A549 (cell line): ENCODE measurements around the gene CKAP2L. TPM values are rescaled to one million over a fixed set of nuclear protein-coding genes. Genes with fewer than 3 reads are reported as not detected.
A peak's percentile ranks its signal among the peaks of the same experiment; 100 is the strongest.

Experiments used
- ATAC-seq, 2 experiments: fragments of 200-7000 bp in 1 of 2; fragments of >200 bp in 1 of 2; cut with Nextera tagmentation in 1 of 2; cut with Tn5 transposase in 1 of 2; 3 replicates each; pipeline versions ENCODE4 v1.8.0 to v1.9.1; 2018 to 2020; ENCODE audit warnings: mild to moderate bottlenecking in 1 of 2, moderate library complexity in 1 of 2
- CTCF ChIA-PET: fragments of 300-600 bp; sonication (Branson Sonifier 250); formaldehyde crosslinking; extraction: SDS; loops from one replicate; lab custom pipeline; 2021; ENCODE audit warnings: antibody characterized with exemption, inconsistent platforms; lab: Yijun Ruan, JAX
- POLR2A ChIA-PET: fragments of 350-600 bp; formaldehyde crosslinking; extraction: SDS; loops from one replicate; lab custom pipeline; 2021; ENCODE audit warnings: antibody characterized with exemption, inconsistent platforms; lab: Yijun Ruan, JAX
- DNase-seq, 2 experiments: peaks; one replicate each; pipeline versions ENCODE4 v3.0.0 to v3.0.0-alpha.2; 2011 to 2016; ENCODE audit warnings: low read depth in 1 of 2, low spot score in 1 of 2
- FAIRE-seq: peaks from 2 replicates; lab custom pipeline; 2011; peaks lifted over from hg19 to GRCh38; lab: Jason Lieb, UNC
- H3K27ac ChIP-seq, 2 experiments: fragments of >200 bp; sonication (Bioruptor Twin); formaldehyde crosslinking; 3 replicates each; pipeline ENCODE4 v1.5.1; 2016 to 2017
- H3K4me1 ChIP-seq: fragments of >200 bp; sonication (Bioruptor Twin); formaldehyde crosslinking; 3 replicates; pipeline ENCODE4 v1.6.1; 2016
- H3K4me2 ChIP-seq: fragments of >200 bp; sonication (Bioruptor Twin); formaldehyde crosslinking; 3 replicates; pipeline ENCODE4 v1.6.1; 2016
- H3K4me3 ChIP-seq: fragments of >200 bp; sonication (Bioruptor Twin); formaldehyde crosslinking; 3 replicates; pipeline ENCODE4 v1.5.1; 2016
- H3K9me3 ChIP-seq: fragments of >200 bp; sonication (Bioruptor Twin); formaldehyde crosslinking; 3 replicates; pipeline ENCODE4 v1.6.1; 2016
- CBX8 ChIP-seq: fragments of 200-600 bp; sonication (generic); IDR thresholded peaks from 2 replicates; pipeline ENCODE4 v1.6.1; 2016
- CEBPB ChIP-seq, 2 experiments: fragments of >200 bp in 1 of 2; sonication (Bioruptor Twin) in 1 of 2; formaldehyde crosslinking in 1 of 2; IDR thresholded peaks; 2 replicates each; pipeline ENCODE4 v1.6.1; 2012 to 2016
- CHD2 ChIP-seq: fragments of 150-350 bp; IDR thresholded peaks from 2 replicates; pipeline ENCODE4 v1.6.1; 2014; ENCODE audit warnings: low read length; ENCODE audit not compliant: partially characterized antibody
- CHD4 ChIP-seq: fragments of 200-600 bp; sonication (generic); IDR thresholded peaks from 2 replicates; pipeline ENCODE4 v1.6.1; 2016; ENCODE audit warnings: antibody characterized with exemption, mild to moderate bottlenecking, borderline replicate concordance
- CTCF ChIP-seq: fragments of >200 bp; sonication (Bioruptor Twin); formaldehyde crosslinking; IDR thresholded peaks from 3 replicates; pipeline ENCODE4 v1.5.1; 2016
- E2F6 ChIP-seq: IDR thresholded peaks from 2 replicates; pipeline ENCODE4 v1.6.1; 2012; ENCODE audit warnings: low read depth, borderline replicate concordance
- EP300 ChIP-seq, 2 experiments: fragments of >200 bp; sonication (Bioruptor Twin); formaldehyde crosslinking; IDR thresholded peaks; 2 replicates in 1 of 2; 3 replicates in 1 of 2; pipeline ENCODE4 v1.6.1; 2016 to 2017
- ESRRA ChIP-seq: fragments of 150-350 bp; IDR thresholded peaks from 2 replicates; pipeline ENCODE4 v1.6.1; 2014; ENCODE audit warnings: mild to moderate bottlenecking, low read length, borderline replicate concordance
- HEYL ChIP-seq: fragments of 250-450 bp; sonication (Bioruptor Pico); IDR thresholded peaks from 2 replicates; pipeline ENCODE4 v1.8.0; 2021; ENCODE audit warnings: mild to moderate bottlenecking, moderate library complexity
- JUN ChIP-seq, 2 experiments: fragments of >200 bp; sonication (Bioruptor Twin); formaldehyde crosslinking; IDR thresholded peaks; 2 replicates in 1 of 2; 3 replicates in 1 of 2; pipeline ENCODE4 v1.6.1; 2016 to 2017
- KDM5A ChIP-seq: fragments of 200-600 bp; sonication (generic); IDR thresholded peaks from 2 replicates; pipeline ENCODE4 v1.6.1; 2016; ENCODE audit warnings: antibody characterized with exemption, mild to moderate bottlenecking
- MAZ ChIP-seq: fragments of 150-350 bp; IDR thresholded peaks from 2 replicates; pipeline ENCODE4 v1.6.1; 2014; ENCODE audit warnings: antibody characterized with exemption, low read depth, low read length, borderline replicate concordance
- NFE2L2 ChIP-seq: fragments of 150-350 bp; conservative IDR thresholded peaks from 2 replicates; pipeline ENCODE4 v1.6.1; 2014; ENCODE audit warnings: low read length
- NR3C1 ChIP-seq: fragments of >200 bp; sonication (Bioruptor Twin); formaldehyde crosslinking; IDR thresholded peaks from 3 replicates; pipeline ENCODE4 v1.6.1; 2017
- PHF8 ChIP-seq: fragments of 200-600 bp; sonication (generic); IDR thresholded peaks from 2 replicates; pipeline ENCODE4 v1.6.1; 2016; ENCODE audit warnings: low read depth, mild to moderate bottlenecking, antibody characterized with exemption, moderate library complexity, borderline replicate concordance
- RARB ChIP-seq: fragments of 250-450 bp; sonication (Bioruptor Pico); IDR thresholded peaks from 2 replicates; pipeline ENCODE4 v1.8.0; 2021; ENCODE audit warnings: mild to moderate bottlenecking, moderate library complexity
- RCOR1 ChIP-seq: fragments of 150-350 bp; IDR thresholded peaks from 2 replicates; pipeline ENCODE4 v1.6.1; 2014; ENCODE audit warnings: antibody characterized with exemption, low read length, low read depth
- RFX5 ChIP-seq: fragments of 450-650 bp; IDR thresholded peaks from 2 replicates; pipeline ENCODE4 v1.7.1; 2014; ENCODE audit warnings: antibody characterized with exemption, mild to moderate bottlenecking, moderate library complexity
- SMC3 ChIP-seq: fragments of >200 bp; sonication (Bioruptor Twin); formaldehyde crosslinking; IDR thresholded peaks from 3 replicates; pipeline ENCODE4 v1.6.1; 2018; ENCODE audit warnings: inconsistent platforms
- TFCP2L1 ChIP-seq: fragments of 250-450 bp; sonication (Bioruptor Pico); IDR thresholded peaks from 2 replicates; pipeline ENCODE4 v1.5.0; 2021; ENCODE audit warnings: mild to moderate bottlenecking
- USF2 ChIP-seq: fragments of 450-650 bp; IDR thresholded peaks from 2 replicates; pipeline ENCODE4 v1.6.1; 2014; ENCODE audit warnings: antibody characterized with exemption
- ZC3H11A ChIP-seq: fragments of 450-650 bp; IDR thresholded peaks from 2 replicates; pipeline ENCODE4 v1.6.1; 2014; ENCODE audit warnings: antibody characterized with exemption, mild to moderate bottlenecking
- ZFP36 ChIP-seq: fragments of 450-650 bp; IDR thresholded peaks from 2 replicates; pipeline ENCODE4 v1.6.1; 2014; ENCODE audit warnings: borderline replicate concordance; ENCODE audit not compliant: partially characterized antibody
- ZNF302 ChIP-seq: fragments of 250-450 bp; sonication (Bioruptor Pico); IDR thresholded peaks from 2 replicates; pipeline ENCODE4 v1.9.0; 2021; ENCODE audit warnings: inconsistent platforms, mild to moderate bottlenecking, moderate library complexity
- WGBS: methylation state at CpG from one replicate; pipeline ENCODE4 v1.1.6; 2017; ENCODE audit errors: missing lambda C conversion rate; 5-methylcytosine and 5-hydroxymethylcytosine counted together
- polyA minus RNA-seq: library from RNA; depleted of rRNA, polyadenylated mRNA; stranded (reverse); fragments of >200 nt; gene quantifications from 2 replicates; pipeline ENCODE4 v1.2.3, GENCODE V29; 2011; rRNA and poly(A)+ RNA removed
- polyA plus RNA-seq, 4 experiments: library from polyadenylated mRNA; depleted of rRNA in 3 of 4; stranded (reverse); fragments of >200 nt; fragmentation: RNase III in 1 of 4; extraction: RNeasy Plus Mini Kit Qiagen cat#74134 plus additional on column Dnase treatment in 1 of 4; gene quantifications; 2 replicates in 3 of 4; 3 replicates in 1 of 4; pipeline ENCODE4 v1.2.3, GENCODE V29; 2011 to 2017
- TF ChIP-seq, protein P1 (sequence below): fragments of 250-450 bp; sonication (Bioruptor Pico); IDR thresholded peaks from 2 replicates; pipeline ENCODE4 v1.5.0; 2021; ENCODE audit warnings: mild to moderate bottlenecking, moderate library complexity, borderline replicate concordance
- TF ChIP-seq, protein P2 (sequence below): fragments of 200-600 bp; sonication (generic); IDR thresholded peaks from 2 replicates; pipeline ENCODE4 v1.6.1; 2016; ENCODE audit warnings: antibody characterized with exemption, mild to moderate bottlenecking, moderate library complexity
- TF ChIP-seq, protein P3 (sequence below): fragments of >200 bp; sonication (Bioruptor Twin); formaldehyde crosslinking; IDR thresholded peaks from 2 replicates; pipeline ENCODE4 v1.6.1; 2016

Gene CKAP2L
- polyA plus RNA-seq (2011; rRNA removed) (11.3 and 14.0 TPM in 2 replicates), polyA plus RNA-seq (2017; fragmentation: RNase III; extraction: RNeasy Plus Mini Kit Qiagen cat#74134 plus additional on column Dnase treatment) (14.0 to 17.1 TPM (median 15.9 TPM) in 3 replicates), polyA minus RNA-seq (3.9 and 7.9 TPM in 2 replicates)
- polyA plus RNA-seq (2012; cell fraction: cytosol; rRNA removed): 4.3 and 4.4 TPM in 2 replicates
- polyA plus RNA-seq (2012; cell fraction: nucleus; rRNA removed): 1.8 and 2.1 TPM in 2 replicates

- CTCF ChIA-PET: interaction anchor here (0.8 to 1.9 kb wide), 3 partner anchors 14 to 177 kb away, joined by 3 to 10 read pairs (median 4); no protein-coding TSS in a partner anchor
- Histone ChIP-seq H3K27ac (peak within 1 kb of the TSS; percentile 75 to 86), H3K4me3 (peak within 1 kb of the TSS; percentile 75), H3K4me2 (peak within 1 kb of the TSS; percentile 77), H3K4me1 (peaks cover 29% of the 10 kb centered on the region; the same call in 2 of the 3 replicates), H3K9me3 (no peaks in the 10 kb centered on the region)
- 2% methylated on average over 50 of the region's 79 CpGs for WGBS
- peak; percentile 96 to 98 for DNase-seq
- peak; percentile 99 for ATAC-seq
- POLR2A ChIA-PET: no interaction called here
- peak; percentile 59 for FAIRE-seq
- TF ChIP-seq HEYL (no peak), USF2 (peak; percentile 13; the same call in 1 of the 2 replicates), PHF8 (0 out of 2 replicates have a peak, but pooled peaks have one; percentile 41), EP300 (IDR thresholded peaks at IDR 0.05) (no peak), CHD4 (no peak), TFCP2L1 (CRISPR knock-in tag) (no peak), RCOR1 (no peak), ZNF302 (CRISPR knock-in tag) (no peak), ESRRA (no peak), ZFP36 (no peak), CEBPB (IDR thresholded peaks at IDR 0.05) (no peak), CBX8 (no peak), ZC3H11A (no peak), CHD2 (no peak), JUN (IDR thresholded peaks at IDR 0.05) (peak in 1 of 2 experiments; percentile 68; a peak in 2 of 5 replicates), KDM5A (0 out of 2 replicates have a peak, but pooled peaks have one; percentile 35), CTCF (no peak), MAZ (no peak), SMC3 (no peak), RFX5 (peak; percentile 36; the same call in 1 of the 2 replicates), NR3C1 (no peak), NFE2L2 (no peak), E2F6 (peak; percentile 45; the same call in 1 of the 2 replicates), RARB (no peak)
- TF ChIP-seq, protein P1, sequence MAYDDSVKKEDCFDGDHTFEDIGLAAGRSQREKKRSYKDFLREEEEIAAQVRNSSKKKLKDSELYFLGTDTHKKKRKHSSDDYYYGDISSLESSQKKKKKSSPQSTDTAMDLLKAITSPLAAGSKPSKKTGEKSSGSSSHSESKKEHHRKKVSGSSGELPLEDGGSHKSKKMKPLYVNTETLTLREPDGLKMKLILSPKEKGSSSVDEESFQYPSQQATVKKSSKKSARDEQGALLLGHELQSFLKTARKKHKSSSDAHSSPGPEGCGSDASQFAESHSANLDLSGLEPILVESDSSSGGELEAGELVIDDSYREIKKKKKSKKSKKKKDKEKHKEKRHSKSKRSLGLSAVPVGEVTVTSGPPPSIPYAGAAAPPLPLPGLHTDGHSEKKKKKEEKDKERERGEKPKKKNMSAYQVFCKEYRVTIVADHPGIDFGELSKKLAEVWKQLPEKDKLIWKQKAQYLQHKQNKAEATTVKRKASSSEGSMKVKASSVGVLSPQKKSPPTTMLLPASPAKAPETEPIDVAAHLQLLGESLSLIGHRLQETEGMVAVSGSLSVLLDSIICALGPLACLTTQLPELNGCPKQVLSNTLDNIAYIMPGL (CRISPR knock-in tag): no peak
- TF ChIP-seq, protein P2, sequence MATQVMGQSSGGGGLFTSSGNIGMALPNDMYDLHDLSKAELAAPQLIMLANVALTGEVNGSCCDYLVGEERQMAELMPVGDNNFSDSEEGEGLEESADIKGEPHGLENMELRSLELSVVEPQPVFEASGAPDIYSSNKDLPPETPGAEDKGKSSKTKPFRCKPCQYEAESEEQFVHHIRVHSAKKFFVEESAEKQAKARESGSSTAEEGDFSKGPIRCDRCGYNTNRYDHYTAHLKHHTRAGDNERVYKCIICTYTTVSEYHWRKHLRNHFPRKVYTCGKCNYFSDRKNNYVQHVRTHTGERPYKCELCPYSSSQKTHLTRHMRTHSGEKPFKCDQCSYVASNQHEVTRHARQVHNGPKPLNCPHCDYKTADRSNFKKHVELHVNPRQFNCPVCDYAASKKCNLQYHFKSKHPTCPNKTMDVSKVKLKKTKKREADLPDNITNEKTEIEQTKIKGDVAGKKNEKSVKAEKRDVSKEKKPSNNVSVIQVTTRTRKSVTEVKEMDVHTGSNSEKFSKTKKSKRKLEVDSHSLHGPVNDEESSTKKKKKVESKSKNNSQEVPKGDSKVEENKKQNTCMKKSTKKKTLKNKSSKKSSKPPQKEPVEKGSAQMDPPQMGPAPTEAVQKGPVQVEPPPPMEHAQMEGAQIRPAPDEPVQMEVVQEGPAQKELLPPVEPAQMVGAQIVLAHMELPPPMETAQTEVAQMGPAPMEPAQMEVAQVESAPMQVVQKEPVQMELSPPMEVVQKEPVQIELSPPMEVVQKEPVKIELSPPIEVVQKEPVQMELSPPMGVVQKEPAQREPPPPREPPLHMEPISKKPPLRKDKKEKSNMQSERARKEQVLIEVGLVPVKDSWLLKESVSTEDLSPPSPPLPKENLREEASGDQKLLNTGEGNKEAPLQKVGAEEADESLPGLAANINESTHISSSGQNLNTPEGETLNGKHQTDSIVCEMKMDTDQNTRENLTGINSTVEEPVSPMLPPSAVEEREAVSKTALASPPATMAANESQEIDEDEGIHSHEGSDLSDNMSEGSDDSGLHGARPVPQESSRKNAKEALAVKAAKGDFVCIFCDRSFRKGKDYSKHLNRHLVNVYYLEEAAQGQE: no peak
- TF ChIP-seq, protein P3, sequence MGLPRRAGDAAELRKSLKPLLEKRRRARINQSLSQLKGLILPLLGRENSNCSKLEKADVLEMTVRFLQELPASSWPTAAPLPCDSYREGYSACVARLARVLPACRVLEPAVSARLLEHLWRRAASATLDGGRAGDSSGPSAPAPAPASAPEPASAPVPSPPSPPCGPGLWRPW: no peak
Measured at GRCh38 chr2:112764071-112765044, at the start of gene CKAP2L. CKAP2L (minus strand) TSS chr2:112764609; CDS start chr2:112764598, 11 bp downstream.
